ENCODE measurements around the gene OTUD6A. TPM values are rescaled to one million over a fixed set of nuclear protein-coding genes. Genes with fewer than 3 reads are reported as not detected.

The OTUD6A gene
- total RNA-seq, 1 donor from 2014 or later, result not detected

- H3K27me3 ChIP-seq, result no peaks in the 10 kb centered on the region
- H3K9ac ChIP-seq, result no peak overlapping the region
- H3K4me1 ChIP-seq, result no peaks in the 10 kb centered on the region
- no peak overlapping the region for H3K4me3 ChIP-seq
- Mint-ChIP-seq H3K4me3 (no peak overlapping the region), H3K36me3 (no peaks in the 10 kb centered on the region), H3K27ac (no peak overlapping the region), H3K4me1 (no peaks in the 10 kb centered on the region), H3K27me3 (ENCODE audit: insufficient read depth, low read depth) (peaks cover 11% of the 10 kb centered on the region), H3K9me3 (peaks cover 2% of the 10 kb centered on the region)
- H3K36me3 ChIP-seq, result no peaks in the 10 kb centered on the region
- H3F3A ChIP-seq (ENCODE audit: low read depth), result no peaks in the 10 kb centered on the region
- DNase-seq (ENCODE audit: low spot score), result peak; percentile 71
- no peaks in the 10 kb centered on the region for H4K20me1 ChIP-seq (ENCODE audit: low read depth)
- H3K27ac ChIP-seq, result no peak overlapping the region
- H2AFZ ChIP-seq (replicated peaks), result no peak overlapping the region
- H3K79me2 ChIP-seq (ENCODE audit: low read depth), result no peaks in the 10 kb centered on the region
- H3K4me2 ChIP-seq, result no peak overlapping the region
- H3K9me3 ChIP-seq (ENCODE audit: low read depth), result no peaks in the 10 kb centered on the region
- no peak for TF ChIP-seq EZH2 (IDR thresholded peaks at IDR 0.05)
- TF ChIP-seq CTCF (IDR thresholded peaks at IDR 0.05), result peak; percentile 74
Observed at GRCh38 chrX:70030301-70030767, 31.9 kb upstream of the OTUD6A start.

DNA sequence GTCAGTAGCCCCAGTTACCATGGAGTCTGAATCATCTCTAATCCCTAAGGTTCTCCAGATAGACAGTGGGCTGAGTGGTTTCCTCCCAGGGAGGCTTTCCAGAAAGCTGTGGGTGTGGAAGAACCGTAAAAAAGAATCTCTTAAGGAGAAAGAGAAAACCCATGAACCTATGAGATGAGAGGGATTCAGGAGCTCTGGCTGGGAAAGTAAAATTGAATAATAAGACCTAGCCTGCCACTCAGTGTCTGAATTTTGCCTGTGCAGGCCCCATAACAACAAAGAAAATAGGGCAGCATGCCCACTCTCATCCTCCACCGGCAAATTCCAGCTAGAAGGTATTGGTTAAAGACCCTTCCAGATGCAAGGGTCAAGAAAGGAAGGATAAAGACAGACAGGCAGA is 29.5 kb upstream of the OTUD6A start:
- Histone ChIP-seq H3K9me3 (ENCODE audit: low read depth) (no peaks in the 10 kb centered on the region), H3K9ac (no peak overlapping the region), H3K36me3 (no peaks in the 10 kb centered on the region), H3F3A (ENCODE audit: low read depth) (no peaks in the 10 kb centered on the region), H3K27ac (no peak overlapping the region), H2AFZ (replicated peaks) (no peak overlapping the region), H3K27me3 (no peaks in the 10 kb centered on the region), H3K4me1 (no peaks in the 10 kb centered on the region), H3K4me3 (no peak overlapping the region), H3K79me2 (ENCODE audit: low read depth) (no peaks in the 10 kb centered on the region), H3K4me2 (no peak overlapping the region), H4K20me1 (ENCODE audit: low read depth) (no peaks in the 10 kb centered on the region)
- Mint-ChIP-seq H3K4me3 (no peak overlapping the region), H3K36me3 (no peaks in the 10 kb centered on the region), H3K27me3 (ENCODE audit: insufficient read depth, low read depth) (peaks cover 9% of the 10 kb centered on the region), H3K27ac (no peak overlapping the region), H3K4me1 (no peaks in the 10 kb centered on the region), H3K9me3 (no peaks in the 10 kb centered on the region)
- no peak for DNase-seq (ENCODE audit: low spot score)
- TF ChIP-seq EZH2phosphoT487 (IDR thresholded peaks at IDR 0.05) (no peak), EZH2 (IDR thresholded peaks at IDR 0.05) (no peak), CTCF (IDR thresholded peaks at IDR 0.05) (no peak)

DNA sequence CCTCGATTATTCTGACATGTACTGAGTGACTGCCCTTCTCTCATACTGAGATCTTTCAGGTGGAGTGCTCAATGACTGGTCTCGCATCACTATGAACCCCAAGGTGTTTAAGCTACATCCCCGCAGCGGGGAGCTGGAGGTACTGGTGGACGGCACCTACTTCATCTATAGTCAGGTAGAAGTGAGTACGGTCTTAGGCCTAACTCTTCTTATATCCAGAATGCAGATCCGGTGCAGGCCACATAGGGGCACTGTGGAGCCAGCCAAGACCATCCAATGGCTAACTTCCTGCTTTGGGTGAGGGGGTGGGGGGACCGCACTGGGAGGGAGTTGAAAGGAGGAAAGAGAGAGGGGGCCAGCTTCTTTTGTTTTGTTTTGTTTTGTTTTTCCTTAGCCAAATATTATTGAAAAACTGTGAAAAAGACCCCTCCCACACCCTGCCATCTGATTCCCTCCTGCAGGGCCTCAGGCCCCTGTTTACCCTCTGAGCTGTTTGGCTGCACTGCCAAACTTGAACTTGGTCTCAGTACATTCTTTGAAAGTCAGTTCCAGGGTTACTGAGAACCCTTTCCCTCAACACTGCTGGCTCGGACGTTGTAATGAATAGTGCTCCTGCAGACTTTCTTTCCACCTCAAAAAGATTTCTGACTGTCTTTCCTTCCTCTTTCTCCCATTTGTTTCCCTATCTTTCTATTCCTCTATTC is 28.8 kb upstream of the OTUD6A start:
- H3K27ac Mint-ChIP-seq, result peak overlapping the region; percentile 61
- no peaks in the 10 kb centered on the region for H3K9me3 Mint-ChIP-seq
- Histone ChIP-seq H3K9ac (no peak overlapping the region), H3K27me3 (no peaks in the 10 kb centered on the region), H3K4me3 (no peak overlapping the region), H3K27ac (no peak overlapping the region), H3K4me1 (no peaks in the 10 kb centered on the region), H3K79me2 (ENCODE audit: low read depth) (no peaks in the 10 kb centered on the region), H3K36me3 (no peaks in the 10 kb centered on the region), H4K20me1 (ENCODE audit: low read depth) (no peaks in the 10 kb centered on the region), H2AFZ (replicated peaks) (no peak overlapping the region), H3K9me3 (ENCODE audit: low read depth) (no peaks in the 10 kb centered on the region), H3F3A (ENCODE audit: low read depth) (no peaks in the 10 kb centered on the region), H3K4me2 (no peak overlapping the region)
- no peak overlapping the region for H3K4me3 Mint-ChIP-seq
- DNase-seq (ENCODE audit: low spot score), result peak; percentile 57
- TF ChIP-seq EZH2 (IDR thresholded peaks at IDR 0.05), result no peak
- TF ChIP-seq CTCF (IDR thresholded peaks at IDR 0.05), result peak; percentile 66
- H3K4me1 Mint-ChIP-seq, result no peaks in the 10 kb centered on the region
- no peaks in the 10 kb centered on the region for H3K36me3 Mint-ChIP-seq
- peaks cover 9% of the 10 kb centered on the region for H3K27me3 Mint-ChIP-seq (ENCODE audit: insufficient read depth, low read depth)
